ENCODE measurements around the gene TMEM135.

Gene TMEM135

DNA sequence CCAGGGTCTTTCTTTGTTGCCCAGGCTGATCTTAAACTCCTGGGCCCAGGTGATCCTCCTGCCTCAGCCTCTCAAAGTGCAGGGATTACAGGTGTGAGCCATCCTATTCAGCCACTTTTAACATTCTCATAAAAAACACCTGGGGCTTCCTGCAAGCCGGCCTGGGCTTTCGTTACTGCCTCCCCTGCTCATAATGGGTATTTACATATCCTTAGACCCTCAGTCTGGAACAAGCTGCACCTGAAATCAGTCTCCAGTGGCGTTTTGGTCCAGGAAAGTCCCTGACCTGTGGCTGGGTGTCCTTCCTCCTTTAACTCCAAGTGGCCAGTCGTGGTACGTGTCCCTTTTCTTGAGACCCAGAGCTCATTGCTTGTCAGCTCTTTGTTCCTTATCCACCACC, 320.7 kb downstream of the TMEM135 start:
- TF ChIP-seq POLR2AphosphoS5 (IDR thresholded peaks at IDR 0.05; ENCODE audit: low read depth, low read length) (no peak), POLR2A (IDR thresholded peaks at IDR 0.05; ENCODE audit: low read depth, low read length) (no peak), TAF1 (IDR thresholded peaks at IDR 0.05; ENCODE audit: borderline replicate concordance, low read depth, low read length) (no peak)
- FAIRE-seq (peak; percentile 58), DNase-seq (ENCODE audit: insufficient read length) (no peak)

DNA sequence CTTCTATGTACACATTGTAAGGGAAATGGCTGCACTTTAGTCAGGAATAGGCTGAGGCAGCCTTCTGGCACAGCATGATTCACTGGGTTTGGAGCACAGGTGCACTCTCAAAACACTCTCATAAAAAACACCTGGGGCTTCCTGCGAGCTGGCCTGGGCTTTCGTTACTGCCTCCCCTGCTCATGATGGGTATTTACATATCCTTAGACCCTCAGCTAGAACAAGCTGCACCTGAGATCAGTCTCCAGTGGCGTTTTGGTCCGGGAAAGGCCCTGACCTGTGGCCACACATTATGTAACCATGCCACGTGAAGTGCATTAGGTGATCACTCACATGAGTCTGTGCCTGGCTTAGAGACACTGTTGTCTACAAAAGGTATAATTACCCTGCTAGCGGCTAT, 321.7 kb downstream of the TMEM135 start:
- TF ChIP-seq POLR2A (IDR thresholded peaks at IDR 0.05; ENCODE audit: low read depth, low read length) (no peak), TAF1 (IDR thresholded peaks at IDR 0.05; ENCODE audit: borderline replicate concordance, low read depth, low read length) (no peak), POLR2AphosphoS5 (IDR thresholded peaks at IDR 0.05; ENCODE audit: low read depth, low read length) (no peak)
- DNase-seq (ENCODE audit: insufficient read length) (no peak), FAIRE-seq (peak; percentile 78)

DNA sequence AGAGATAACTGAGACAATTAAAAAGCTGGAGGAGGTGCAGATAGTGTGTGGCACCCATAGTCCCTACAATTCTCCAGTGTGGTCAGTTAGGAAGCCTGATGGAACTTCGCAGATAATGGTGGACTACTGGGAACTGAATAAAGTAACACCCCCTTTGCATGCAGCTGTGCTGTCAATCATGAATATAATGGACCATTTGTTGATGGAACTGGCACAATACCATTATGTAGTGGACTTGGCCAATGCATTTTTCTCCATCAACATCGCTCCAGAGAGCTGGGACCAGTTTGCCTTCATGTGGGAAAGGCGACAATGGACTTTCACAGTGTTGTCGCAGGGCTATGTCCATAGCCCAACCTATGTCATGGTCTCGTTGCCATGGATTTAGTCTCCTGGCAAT, 324.2 kb downstream of the TMEM135 start:
- no peak for DNase-seq (ENCODE audit: insufficient read length)
- TF ChIP-seq POLR2A (IDR thresholded peaks at IDR 0.05; ENCODE audit: low read depth, low read length), result no peak
- FAIRE-seq, result no peak

DNA sequence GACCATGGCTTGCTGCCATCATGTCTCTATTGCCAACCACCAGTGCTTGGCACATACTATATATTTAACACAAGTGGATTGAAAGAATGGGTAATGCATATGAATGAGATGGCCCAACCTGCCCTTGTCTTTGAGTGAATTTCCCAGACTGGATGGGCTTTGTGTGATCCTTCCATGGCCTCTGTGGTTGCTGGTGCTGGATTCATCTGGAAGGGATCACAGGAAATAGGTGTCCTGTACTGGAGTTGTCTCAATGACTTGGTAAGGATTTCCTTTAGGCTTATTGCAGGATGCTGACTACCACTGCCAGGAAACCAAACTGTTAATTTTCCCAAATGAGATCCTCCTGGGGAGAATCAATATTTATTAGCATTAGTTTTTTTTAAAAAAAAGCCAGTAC, 328.6 kb downstream of the TMEM135 start:
- FAIRE-seq, result no peak
- no peak for DNase-seq (ENCODE audit: insufficient read length)
- TF ChIP-seq POLR2AphosphoS5 (IDR thresholded peaks at IDR 0.05; ENCODE audit: low read depth, low read length) (no peak), POLR2A (IDR thresholded peaks at IDR 0.05; ENCODE audit: low read depth, low read length) (no peak), TAF1 (IDR thresholded peaks at IDR 0.05; ENCODE audit: borderline replicate concordance, low read depth, low read length) (no peak)

DNA sequence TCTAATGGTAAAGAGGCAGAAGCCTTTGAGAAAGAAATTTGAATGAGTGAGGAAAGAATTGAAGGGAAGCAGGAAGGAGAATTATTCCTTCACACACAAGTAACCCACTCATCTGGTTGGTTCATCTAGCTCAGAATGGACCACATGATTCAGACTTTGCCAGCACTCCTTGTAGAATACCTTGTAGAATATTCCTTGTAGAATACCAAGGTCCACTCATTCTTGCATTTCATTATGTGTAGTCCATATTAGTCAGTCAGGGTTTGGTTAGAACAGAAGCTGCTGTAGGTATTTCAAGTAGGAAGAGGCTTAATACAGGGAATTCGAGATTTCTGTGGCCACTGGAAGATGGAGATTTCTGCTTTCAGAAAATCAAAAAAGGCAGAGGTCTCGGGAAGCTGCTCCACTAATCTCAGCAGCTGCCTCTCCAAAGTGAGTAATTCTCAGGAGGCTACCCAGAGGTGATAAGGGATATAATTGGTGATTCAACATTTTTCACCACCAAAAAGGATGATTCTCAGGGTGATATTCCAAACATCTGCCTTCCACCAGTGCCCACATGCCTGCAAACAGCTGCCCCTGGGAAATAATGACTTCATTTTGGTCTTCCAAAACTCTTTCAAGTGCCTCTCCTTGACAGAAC, 329.1 kb downstream of the TMEM135 start:
- FAIRE-seq (no peak), DNase-seq (ENCODE audit: insufficient read length) (no peak)
- TF ChIP-seq POLR2AphosphoS5 (IDR thresholded peaks at IDR 0.05; ENCODE audit: low read depth, low read length) (no peak), POLR2A (IDR thresholded peaks at IDR 0.05; ENCODE audit: low read depth, low read length) (no peak), TAF1 (IDR thresholded peaks at IDR 0.05; ENCODE audit: borderline replicate concordance, low read depth, low read length) (no peak)

DNA sequence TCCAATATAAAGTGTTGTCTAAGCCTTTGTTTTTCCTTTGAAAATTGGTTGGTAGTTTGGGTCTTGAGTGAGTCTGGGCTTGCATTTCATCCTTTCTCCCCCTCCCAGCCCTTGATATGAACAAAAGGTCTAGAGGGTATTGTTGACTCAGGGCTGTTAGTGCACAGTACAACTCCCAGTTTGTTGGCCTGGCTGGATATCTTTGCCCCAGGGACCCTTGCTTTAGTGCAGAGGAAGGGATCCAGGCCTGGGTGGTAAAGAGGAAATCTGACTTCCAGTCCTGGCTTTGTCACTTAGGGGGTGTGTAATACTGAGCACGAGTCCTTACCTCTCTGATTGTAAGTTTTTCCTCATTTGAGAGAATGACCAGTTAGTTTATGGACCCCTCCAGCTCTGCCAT, 330.4 kb downstream of the TMEM135 start:
- FAIRE-seq, result no peak
- DNase-seq (ENCODE audit: insufficient read length), result no peak

DNA sequence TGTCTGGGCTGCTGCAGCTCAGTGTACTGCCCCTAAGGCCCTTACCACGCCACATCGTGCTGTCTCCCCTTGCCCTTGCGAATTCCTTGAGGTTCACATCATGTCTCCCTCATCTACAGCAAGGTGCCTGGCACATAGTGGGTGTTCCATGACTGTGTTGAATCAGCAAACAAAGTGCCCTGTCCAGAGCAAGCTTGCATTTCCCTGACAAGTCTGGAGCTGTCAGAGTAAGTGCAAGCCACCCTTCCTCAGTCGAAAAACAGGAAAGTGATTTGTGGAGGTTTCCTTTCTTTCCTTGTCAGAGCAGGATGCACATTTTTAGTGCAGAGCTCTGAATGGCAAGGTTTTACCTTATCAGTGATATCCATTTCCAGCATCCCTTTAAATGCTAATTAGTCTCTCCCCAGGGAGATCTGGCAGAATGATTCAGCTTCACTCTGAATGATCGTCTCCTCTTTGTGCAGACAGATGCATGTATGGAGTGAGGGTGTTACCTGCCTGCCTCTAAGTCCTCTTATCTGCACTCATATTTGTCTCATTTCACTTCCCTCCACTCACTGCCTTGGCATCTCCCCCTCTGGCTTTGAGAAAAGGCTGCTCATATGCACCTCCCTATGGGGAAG, 331.2 kb downstream of the TMEM135 start:
- DNase-seq (ENCODE audit: insufficient read length) (no peak), FAIRE-seq (no peak)
- no peak for TF ChIP-seq POLR2AphosphoS5 (IDR thresholded peaks at IDR 0.05; ENCODE audit: low read depth, low read length)
- TF ChIP-seq POLR2A (IDR thresholded peaks at IDR 0.05; ENCODE audit: low read depth, low read length), result no peak
- TF ChIP-seq TAF1 (IDR thresholded peaks at IDR 0.05; ENCODE audit: borderline replicate concordance, low read depth, low read length), result no peak

More for the DNA sequence above, 330.4 kb downstream of the TMEM135 start:
- TF ChIP-seq POLR2A (IDR thresholded peaks at IDR 0.05; ENCODE audit: low read depth, low read length) (no peak), TAF1 (IDR thresholded peaks at IDR 0.05; ENCODE audit: borderline replicate concordance, low read depth, low read length) (no peak), POLR2AphosphoS5 (IDR thresholded peaks at IDR 0.05; ENCODE audit: low read depth, low read length) (no peak)

DNA sequence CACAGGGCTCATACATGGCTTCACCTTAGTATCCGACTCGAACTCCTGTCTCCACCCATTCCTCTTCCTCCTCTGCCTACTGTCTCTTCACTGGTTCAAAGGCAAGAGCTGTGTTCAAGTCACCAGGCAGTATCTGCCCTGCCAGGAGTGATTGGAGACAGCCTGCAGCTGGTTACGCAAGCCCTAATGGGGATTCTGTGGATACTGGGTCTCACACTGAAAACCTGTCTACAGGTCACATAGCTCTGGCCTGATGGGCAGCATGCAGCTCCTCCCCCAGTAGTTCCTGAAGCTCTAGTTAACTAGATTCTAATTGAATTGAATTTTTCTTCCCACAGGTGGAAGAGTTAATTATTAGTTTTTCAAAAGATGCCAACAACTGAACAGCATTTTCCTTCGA, 332.2 kb downstream of the TMEM135 start:
- DNase-seq (ENCODE audit: insufficient read length) (no peak), FAIRE-seq (no peak)
- no peak for TF ChIP-seq TAF1 (IDR thresholded peaks at IDR 0.05; ENCODE audit: borderline replicate concordance, low read depth, low read length)
- TF ChIP-seq POLR2A (IDR thresholded peaks at IDR 0.05; ENCODE audit: low read depth, low read length), result no peak
- TF ChIP-seq POLR2AphosphoS5 (IDR thresholded peaks at IDR 0.05; ENCODE audit: low read depth, low read length), result no peak

DNA sequence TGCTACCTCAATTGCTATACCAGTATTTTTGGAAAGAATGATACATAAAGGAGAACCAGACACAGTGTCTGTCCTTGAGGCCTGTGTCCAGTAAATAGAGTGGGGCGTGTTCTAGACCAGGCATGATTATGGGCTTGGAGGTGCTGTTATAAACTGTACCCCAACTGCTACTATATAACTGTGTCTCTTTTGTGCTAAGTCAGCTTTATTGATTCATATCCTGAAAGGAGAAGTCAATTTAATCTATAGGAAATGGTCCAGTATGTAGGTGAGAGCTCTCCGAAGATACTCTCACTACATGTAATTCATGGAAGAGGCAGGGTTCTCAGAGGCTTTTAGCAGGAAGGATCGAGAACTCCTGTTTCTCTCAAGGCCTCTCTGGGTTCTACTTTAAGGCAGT, 334.3 kb downstream of the TMEM135 start:
- TF ChIP-seq POLR2A (IDR thresholded peaks at IDR 0.05; ENCODE audit: low read depth, low read length) (no peak), TAF1 (IDR thresholded peaks at IDR 0.05; ENCODE audit: borderline replicate concordance, low read depth, low read length) (no peak), POLR2AphosphoS5 (IDR thresholded peaks at IDR 0.05; ENCODE audit: low read depth, low read length) (no peak)
- DNase-seq (ENCODE audit: insufficient read length) (no peak), FAIRE-seq (no peak)
